Upper lobe of right lung (tissue), 1 donor: ENCODE results near the gene TTC21A. TPM values are rescaled to one million over a fixed set of nuclear protein-coding genes. Genes with fewer than 3 reads are reported as not detected.

ENCODE experiments used
- ATAC-seq: fragments of 200-7000 bp; cut with Tn5 transposase; one replicate; pipeline ENCODE4 v1.9.1; 2020; ENCODE audit warnings: mild to moderate bottlenecking, moderate library complexity
- DNase-seq: peaks from one replicate; pipeline ENCODE4 v3.0.0-alpha.2; 2020
- H3K27ac ChIP-seq: fragments of 200-600 bp; one replicate; pipeline ENCODE4 v1.8.0; 2022
- H3K27me3 ChIP-seq: fragments of 200-600 bp; one replicate; pipeline ENCODE4 v1.8.0; 2022; ENCODE audit warnings: mild to moderate bottlenecking
- H3K36me3 ChIP-seq: fragments of 200-600 bp; one replicate; pipeline ENCODE4 v1.8.0; 2022
- H3K4me1 ChIP-seq: fragments of 200-600 bp; one replicate; pipeline ENCODE4 v1.8.0; 2022
- H3K4me3 ChIP-seq: fragments of 200-600 bp; one replicate; pipeline ENCODE4 v1.8.0; 2022; ENCODE audit warnings: mild to moderate bottlenecking
- H3K9me3 ChIP-seq: fragments of 200-600 bp; one replicate; pipeline ENCODE4 v1.8.0; 2022
- intact Hi-C: fragments of 100-400 bp; cut with DNase I; formaldehyde crosslinking; loops from one replicate; pipeline ENCODE4 v1.11.0; 2022
- total RNA-seq: library from RNA; stranded (reverse); fragmentation: NEBNext Ultra II Directional; extraction: Animal tissue kit (Norgen Biotek cat#: 25700); gene quantifications from one replicate; pipeline ENCODE4 v1.2.1, GENCODE V29; 2021
- TF ChIP-seq, protein P1 (sequence below): fragments of 200-600 bp; IDR thresholded peaks from one replicate; pipeline ENCODE4 v1.8.0; 2022; ENCODE audit warnings: antibody characterized with exemption
- donor health status: DM: no; HTN: yes; CAD: no; lungs with severe emphysema.

The TTC21A gene
- total RNA-seq, 1 donor from 2014 or later: 11.6 TPM

DNA sequence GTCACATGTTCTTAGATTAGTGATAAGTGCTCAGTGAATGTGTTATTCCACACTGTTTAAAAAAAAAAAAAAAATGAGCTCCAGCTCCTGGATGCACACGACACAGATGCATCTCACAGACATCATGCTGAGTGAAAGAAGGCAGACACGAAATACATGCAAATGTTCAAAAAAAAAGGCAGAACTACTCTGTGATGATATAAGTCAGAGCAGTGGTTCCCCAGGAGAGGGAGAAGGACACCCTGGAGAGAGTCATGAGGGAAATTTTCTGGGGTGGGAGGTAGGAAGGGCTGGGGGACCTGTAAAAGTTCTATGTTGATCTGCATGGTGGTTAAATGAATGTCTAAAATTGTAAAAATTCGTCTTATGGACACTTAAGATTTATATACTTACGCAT is 41.6 kb downstream of the TTC21A start:
- H3K4me1 ChIP-seq: peaks cover 65% of the 10 kb centered on the region
- H3K4me3 ChIP-seq: peak overlapping the region; percentile 33
- TF ChIP-seq, protein P1, sequence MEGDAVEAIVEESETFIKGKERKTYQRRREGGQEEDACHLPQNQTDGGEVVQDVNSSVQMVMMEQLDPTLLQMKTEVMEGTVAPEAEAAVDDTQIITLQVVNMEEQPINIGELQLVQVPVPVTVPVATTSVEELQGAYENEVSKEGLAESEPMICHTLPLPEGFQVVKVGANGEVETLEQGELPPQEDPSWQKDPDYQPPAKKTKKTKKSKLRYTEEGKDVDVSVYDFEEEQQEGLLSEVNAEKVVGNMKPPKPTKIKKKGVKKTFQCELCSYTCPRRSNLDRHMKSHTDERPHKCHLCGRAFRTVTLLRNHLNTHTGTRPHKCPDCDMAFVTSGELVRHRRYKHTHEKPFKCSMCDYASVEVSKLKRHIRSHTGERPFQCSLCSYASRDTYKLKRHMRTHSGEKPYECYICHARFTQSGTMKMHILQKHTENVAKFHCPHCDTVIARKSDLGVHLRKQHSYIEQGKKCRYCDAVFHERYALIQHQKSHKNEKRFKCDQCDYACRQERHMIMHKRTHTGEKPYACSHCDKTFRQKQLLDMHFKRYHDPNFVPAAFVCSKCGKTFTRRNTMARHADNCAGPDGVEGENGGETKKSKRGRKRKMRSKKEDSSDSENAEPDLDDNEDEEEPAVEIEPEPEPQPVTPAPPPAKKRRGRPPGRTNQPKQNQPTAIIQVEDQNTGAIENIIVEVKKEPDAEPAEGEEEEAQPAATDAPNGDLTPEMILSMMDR: no peak
- ATAC-seq (no peak), DNase-seq (no peak)
- H3K36me3 ChIP-seq: peaks cover 24% of the 10 kb centered on the region
- intact Hi-C loops: no loop called here
- no peaks in the 10 kb centered on the region for H3K9me3 ChIP-seq
- peak overlapping the region; percentile 99 for H3K27ac ChIP-seq
- H3K27me3 ChIP-seq: no peaks in the 10 kb centered on the region

DNA sequence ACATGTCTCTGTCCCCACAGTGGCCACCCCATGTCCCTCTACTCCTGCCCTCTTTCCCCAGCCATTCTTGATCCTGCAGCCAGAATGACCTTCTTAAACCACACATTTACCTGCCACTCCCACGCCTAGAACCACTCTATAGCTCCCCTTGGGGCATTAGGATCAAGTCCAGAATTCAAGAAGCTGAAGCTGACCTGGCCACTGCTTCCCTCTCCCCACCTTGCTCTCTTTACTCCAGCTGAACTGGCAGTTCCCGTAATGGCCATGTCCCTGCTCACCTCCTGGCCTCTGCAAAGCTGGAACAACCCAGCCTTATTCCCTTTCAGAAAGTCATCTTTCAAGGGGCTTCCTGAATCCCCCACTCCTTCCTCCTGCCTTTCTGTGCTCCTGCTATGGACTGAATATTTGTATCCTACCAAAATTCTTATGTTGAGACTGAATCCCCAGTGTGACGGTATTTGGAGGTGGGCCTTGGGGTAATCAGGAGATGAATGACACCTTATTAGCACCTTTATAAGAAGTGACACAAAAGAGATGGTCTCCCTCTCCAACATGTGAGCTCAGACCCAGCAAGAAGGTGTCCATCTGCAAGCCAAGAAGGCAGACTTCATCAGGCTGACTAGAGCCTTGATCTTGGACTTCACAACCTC is 42.1 kb downstream of the TTC21A start:
- Histone ChIP-seq H3K36me3 (peaks cover 19% of the 10 kb centered on the region), H3K27me3 (no peaks in the 10 kb centered on the region), H3K4me1 (peaks cover 65% of the 10 kb centered on the region), H3K9me3 (no peaks in the 10 kb centered on the region), H3K27ac (peak overlapping the region; percentile 99), H3K4me3 (peak overlapping the region; percentile 89)
- DNase-seq (no peak), ATAC-seq (no peak)
- intact Hi-C loops: no loop called here
- TF ChIP-seq, protein P1: no peak

DNA sequence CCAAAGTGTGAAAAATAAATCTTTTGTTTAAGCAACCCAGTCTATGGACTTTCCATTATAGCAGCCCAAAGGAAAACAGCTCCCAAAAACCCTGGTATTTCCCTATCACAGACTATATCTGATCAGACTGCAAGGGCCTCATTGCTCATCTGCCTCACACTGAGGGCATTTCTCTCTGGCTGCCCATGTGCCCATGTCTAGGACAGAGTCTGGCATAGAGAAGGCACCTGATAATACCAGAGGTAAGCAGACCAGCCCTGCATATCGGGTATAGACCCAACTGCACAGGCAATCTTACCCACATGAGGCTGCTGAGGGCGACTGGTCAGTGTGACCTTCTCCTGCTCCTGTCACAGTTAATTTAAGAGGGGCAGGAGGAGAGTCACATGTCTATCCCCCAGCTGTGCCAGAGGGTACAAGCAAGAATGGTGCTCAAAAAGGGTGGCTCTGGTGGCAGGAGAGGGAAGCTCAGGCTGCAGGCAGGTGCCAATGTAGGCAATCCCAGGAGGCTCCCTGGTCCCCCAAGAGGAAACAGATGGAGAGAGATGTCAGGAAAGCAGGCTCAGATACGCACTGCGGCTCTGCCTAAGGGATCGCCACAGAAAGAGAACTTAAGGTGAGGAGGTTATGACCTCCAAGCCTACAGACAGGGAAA is 42.8 kb downstream of the TTC21A start:
- Histone ChIP-seq H3K4me1 (peaks cover 65% of the 10 kb centered on the region), H3K27me3 (no peaks in the 10 kb centered on the region), H3K27ac (peak overlapping the region; percentile 99), H3K9me3 (no peaks in the 10 kb centered on the region), H3K4me3 (peak overlapping the region; percentile 89), H3K36me3 (peaks cover 12% of the 10 kb centered on the region)
- TF ChIP-seq, protein P1: no peak
- no peak for DNase-seq
- intact Hi-C loops: no loop called here
- ATAC-seq: no peak

DNA sequence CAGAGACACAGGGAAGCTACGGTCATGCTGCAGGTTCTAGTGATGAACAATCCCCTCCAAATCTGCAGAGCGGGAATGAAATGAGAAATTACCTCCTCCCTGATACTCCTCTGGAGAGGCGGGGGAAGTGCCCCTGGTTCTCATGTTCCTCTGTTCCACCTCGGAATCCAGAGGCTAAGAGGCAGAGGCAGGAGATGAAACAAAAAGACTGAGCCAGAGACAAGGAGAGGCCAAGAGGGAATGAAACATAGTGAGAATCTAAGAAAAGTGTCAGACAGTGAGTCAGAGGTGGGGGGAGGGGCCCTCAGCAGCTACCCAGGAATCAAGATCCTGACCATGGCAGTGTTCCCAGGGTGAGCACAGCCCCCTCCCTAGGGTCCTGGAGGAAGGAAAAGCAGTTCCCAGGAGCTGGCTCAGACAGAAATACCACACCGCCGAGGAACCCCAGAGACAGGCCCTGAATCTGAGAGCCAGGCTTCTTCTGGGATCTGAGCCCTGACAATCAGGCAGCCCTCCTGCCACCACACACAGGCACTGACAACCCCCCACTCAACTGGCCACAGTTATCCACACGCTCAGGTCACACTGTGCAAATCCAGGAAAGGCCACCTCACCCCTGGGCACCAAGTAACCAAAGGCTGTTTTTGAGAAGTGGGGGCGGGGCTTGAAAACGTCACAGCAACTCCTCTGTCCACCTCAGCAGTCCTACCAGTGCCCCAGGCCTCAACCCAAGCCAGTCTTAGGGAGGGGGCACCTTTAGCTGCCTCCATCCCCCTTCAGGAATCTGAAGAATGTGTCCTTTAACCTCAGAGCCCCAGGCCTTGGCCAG is 43.5 kb downstream of the TTC21A start:
- Histone ChIP-seq H3K27ac (peak overlapping the region; percentile 99), H3K9me3 (no peaks in the 10 kb centered on the region), H3K4me1 (peaks cover 58% of the 10 kb centered on the region), H3K27me3 (no peaks in the 10 kb centered on the region), H3K4me3 (peak overlapping the region; percentile 89), H3K36me3 (peaks cover 5% of the 10 kb centered on the region)
- TF ChIP-seq, protein P1: no peak
- peak; percentile 85 for DNase-seq
- intact Hi-C loops: no loop called here
- peak; percentile 7 for ATAC-seq

DNA sequence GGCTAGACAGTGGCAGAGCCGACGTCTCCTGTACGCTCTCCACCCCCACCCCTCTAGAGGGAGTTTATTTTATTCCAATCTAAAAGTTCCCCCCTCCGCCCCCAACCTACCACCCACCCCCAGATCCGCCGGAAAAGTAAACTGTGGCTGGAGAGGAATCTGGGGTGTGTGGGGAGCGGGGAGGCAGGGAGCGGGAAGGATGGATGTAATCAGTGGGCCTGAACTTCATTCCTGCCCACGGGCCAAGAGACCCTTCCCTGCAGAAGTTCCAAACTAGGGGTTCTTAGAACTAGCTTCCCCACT is 46.4 kb downstream of the TTC21A start:
- H3K27ac ChIP-seq: peak overlapping the region; percentile 99
- H3K9me3 ChIP-seq: no peaks in the 10 kb centered on the region
- H3K27me3 ChIP-seq: no peaks in the 10 kb centered on the region
- no peak for DNase-seq
- H3K36me3 ChIP-seq: no peaks in the 10 kb centered on the region
- peak overlapping the region; percentile 89 for H3K4me3 ChIP-seq
- ATAC-seq: no peak
- intact Hi-C loops: no loop called here
- peaks cover 30% of the 10 kb centered on the region for H3K4me1 ChIP-seq
- TF ChIP-seq, protein P1: peak; percentile 14
